ENCODE data around the gene MAU2. TPM values are rescaled to one million over a fixed set of nuclear protein-coding genes. Genes with fewer than 3 reads are reported as not detected.

The MAU2 gene
- total and polyA plus RNA-seq, 10 of the 15 experiments (the other 5 are each of a cell fraction or from before 2014, with no cell fraction given), result 1.8 to 47.2 (median 22.1) TPM

GRCh38 chr19:19407633-19407930 is 87.0 kb downstream of the MAU2 start (continued):
- TF ChIP-seq, protein P1, sequence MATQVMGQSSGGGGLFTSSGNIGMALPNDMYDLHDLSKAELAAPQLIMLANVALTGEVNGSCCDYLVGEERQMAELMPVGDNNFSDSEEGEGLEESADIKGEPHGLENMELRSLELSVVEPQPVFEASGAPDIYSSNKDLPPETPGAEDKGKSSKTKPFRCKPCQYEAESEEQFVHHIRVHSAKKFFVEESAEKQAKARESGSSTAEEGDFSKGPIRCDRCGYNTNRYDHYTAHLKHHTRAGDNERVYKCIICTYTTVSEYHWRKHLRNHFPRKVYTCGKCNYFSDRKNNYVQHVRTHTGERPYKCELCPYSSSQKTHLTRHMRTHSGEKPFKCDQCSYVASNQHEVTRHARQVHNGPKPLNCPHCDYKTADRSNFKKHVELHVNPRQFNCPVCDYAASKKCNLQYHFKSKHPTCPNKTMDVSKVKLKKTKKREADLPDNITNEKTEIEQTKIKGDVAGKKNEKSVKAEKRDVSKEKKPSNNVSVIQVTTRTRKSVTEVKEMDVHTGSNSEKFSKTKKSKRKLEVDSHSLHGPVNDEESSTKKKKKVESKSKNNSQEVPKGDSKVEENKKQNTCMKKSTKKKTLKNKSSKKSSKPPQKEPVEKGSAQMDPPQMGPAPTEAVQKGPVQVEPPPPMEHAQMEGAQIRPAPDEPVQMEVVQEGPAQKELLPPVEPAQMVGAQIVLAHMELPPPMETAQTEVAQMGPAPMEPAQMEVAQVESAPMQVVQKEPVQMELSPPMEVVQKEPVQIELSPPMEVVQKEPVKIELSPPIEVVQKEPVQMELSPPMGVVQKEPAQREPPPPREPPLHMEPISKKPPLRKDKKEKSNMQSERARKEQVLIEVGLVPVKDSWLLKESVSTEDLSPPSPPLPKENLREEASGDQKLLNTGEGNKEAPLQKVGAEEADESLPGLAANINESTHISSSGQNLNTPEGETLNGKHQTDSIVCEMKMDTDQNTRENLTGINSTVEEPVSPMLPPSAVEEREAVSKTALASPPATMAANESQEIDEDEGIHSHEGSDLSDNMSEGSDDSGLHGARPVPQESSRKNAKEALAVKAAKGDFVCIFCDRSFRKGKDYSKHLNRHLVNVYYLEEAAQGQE (IDR thresholded peaks at IDR 0.05; ENCODE audit: low read depth, low read length), result no peak
- TF ChIP-seq LARP7 (IDR thresholded peaks at IDR 0.05) (no peak), SUZ12 (IDR thresholded peaks at IDR 0.05; ENCODE audit: unreplicated experiment) (no peak), GATAD2B (conservative IDR thresholded peaks at IDR 0.05; ENCODE audit: low read depth) (no peak), SPI1 (IDR thresholded peaks at IDR 0.05; ENCODE audit: borderline replicate concordance, insufficient read depth, low read depth, low read length) (peak; percentile 48; the same call in 1 of the 2 replicates)

Other genes starting within 250 kb of the MAU2 start
Only the 7 nearest of the 13 such genes appear.
- 31.1 and 33.5 TPM in 2 replicates for gene BORCS8, start 128.7 kb upstream of the MAU2 start, total RNA-seq (2014; rRNA removed)
- 14.9 TPM in 2 replicates for gene BORCS8, start 128.7 kb upstream of the MAU2 start, total RNA-seq (2014; rRNA removed; fragmentation: Illumina TruSeq; extraction: Trizol)
- gene BORCS8, start 128.7 kb upstream of the MAU2 start, total RNA-seq (2021), result 25.8 and 27.1 TPM in 2 replicates
- 5.3 and 13.7 TPM in 2 replicates for gene BORCS8, start 128.7 kb upstream of the MAU2 start, polyA plus RNA-seq (2011; rRNA removed)
- gene BORCS8, start 128.7 kb upstream of the MAU2 start, polyA plus RNA-seq (2014; fragmentation: Illumina TruSeq; extraction: Trizol), result 8.6 and 19.6 TPM in 2 replicates
- gene BORCS8, start 128.7 kb upstream of the MAU2 start, polyA plus RNA-seq (2014; fragmentation: Nextera tagmentation; extraction: Ambion mirVana), result 1 to 10 TPM; 3.7 to 6.0 TPM
- 30.8 and 31.5 TPM in 2 replicates for gene BORCS8, start 128.7 kb upstream of the MAU2 start, polyA plus RNA-seq (2014; rRNA removed)
- gene BORCS8, start 128.7 kb upstream of the MAU2 start, polyA plus RNA-seq (2016; fragmentation: Nextera tagmentation; extraction: Ambion mirVana), result 10 to 100 TPM; 39.0 to 40.3 TPM
- 98.3 and 125 TPM in 2 replicates for gene RFXANK, start 128.6 kb upstream of the MAU2 start, total RNA-seq (2014; rRNA removed)
- gene RFXANK, start 128.6 kb upstream of the MAU2 start, total RNA-seq (2014; rRNA removed; fragmentation: Illumina TruSeq; extraction: Trizol), result 81.0 and 88.1 TPM in 2 replicates
- gene RFXANK, start 128.6 kb upstream of the MAU2 start, total RNA-seq (2021), result 113 and 118 TPM in 2 replicates
- gene RFXANK, start 128.6 kb upstream of the MAU2 start, polyA plus RNA-seq (2011; rRNA removed), result 35.0 and 73.8 TPM in 2 replicates
- 40.2 and 89.4 TPM in 2 replicates for gene RFXANK, start 128.6 kb upstream of the MAU2 start, polyA plus RNA-seq (2014; fragmentation: Illumina TruSeq; extraction: Trizol)
- 10 to 100 TPM; 70.8 TPM for gene RFXANK, start 128.6 kb upstream of the MAU2 start, polyA plus RNA-seq (2014; fragmentation: Nextera tagmentation; extraction: Ambion mirVana)
- 102 and 126 TPM in 2 replicates for gene RFXANK, start 128.6 kb upstream of the MAU2 start, polyA plus RNA-seq (2014; rRNA removed)
- gene RFXANK, start 128.6 kb upstream of the MAU2 start, polyA plus RNA-seq (2016; fragmentation: Nextera tagmentation; extraction: Ambion mirVana), result 100 to 1,000 TPM; 108 to 119 TPM
- gene NR2C2AP, start 117.4 kb upstream of the MAU2 start, total RNA-seq (2014; rRNA removed), result 22.4 and 23.9 TPM in 2 replicates
- gene NR2C2AP, start 117.4 kb upstream of the MAU2 start, total RNA-seq (2014; rRNA removed; fragmentation: Illumina TruSeq; extraction: Trizol), result 19.7 and 22.5 TPM in 2 replicates
- gene NR2C2AP, start 117.4 kb upstream of the MAU2 start, total RNA-seq (2021), result 27.8 and 28.5 TPM in 2 replicates
- gene NR2C2AP, start 117.4 kb upstream of the MAU2 start, polyA plus RNA-seq (2011; rRNA removed), result 13.0 and 22.0 TPM in 2 replicates
- 13.6 and 21.5 TPM in 2 replicates for gene NR2C2AP, start 117.4 kb upstream of the MAU2 start, polyA plus RNA-seq (2014; fragmentation: Illumina TruSeq; extraction: Trizol)
- 10 to 100 TPM; 43.3 to 44.8 TPM for gene NR2C2AP, start 117.4 kb upstream of the MAU2 start, polyA plus RNA-seq (2014; fragmentation: Nextera tagmentation; extraction: Ambion mirVana)
- gene NR2C2AP, start 117.4 kb upstream of the MAU2 start, polyA plus RNA-seq (2014; rRNA removed), result 31.0 and 33.7 TPM in 2 replicates
- 10 to 100 TPM; 28.4 to 29.0 TPM for gene NR2C2AP, start 117.4 kb upstream of the MAU2 start, polyA plus RNA-seq (2016; fragmentation: Nextera tagmentation; extraction: Ambion mirVana)
- 0.11 and 0.34 TPM in 2 replicates for gene NCAN, start 108.9 kb upstream of the MAU2 start, total RNA-seq (2014; rRNA removed)
- gene NCAN, start 108.9 kb upstream of the MAU2 start, total RNA-seq (2014; rRNA removed; fragmentation: Illumina TruSeq; extraction: Trizol), result 0.09 and 0.14 TPM in 2 replicates
- gene NCAN, start 108.9 kb upstream of the MAU2 start, total RNA-seq (2021), result 0.10 and 0.16 TPM in 2 replicates
- 0.12 and 0.13 TPM in 2 replicates for gene NCAN, start 108.9 kb upstream of the MAU2 start, polyA plus RNA-seq (2011; rRNA removed)
- gene NCAN, start 108.9 kb upstream of the MAU2 start, polyA plus RNA-seq (2014; fragmentation: Illumina TruSeq; extraction: Trizol), result 0.26 TPM in 1 of 2 replicates, not detected in the other
- under 1 TPM in 1 of 2 experiments, not detected in 1; 0.02 TPM for gene NCAN, start 108.9 kb upstream of the MAU2 start, polyA plus RNA-seq (2014; fragmentation: Nextera tagmentation; extraction: Ambion mirVana)
- gene NCAN, start 108.9 kb upstream of the MAU2 start, polyA plus RNA-seq (2014; rRNA removed), result 0.19 and 0.51 TPM in 2 replicates
- gene NCAN, start 108.9 kb upstream of the MAU2 start, polyA plus RNA-seq (2016; fragmentation: Nextera tagmentation; extraction: Ambion mirVana), result under 1 TPM; 0.12 to 0.20 TPM
- 0.34 TPM in 1 of 2 replicates, not detected in the other for gene TM6SF2, start 47.5 kb upstream of the MAU2 start, total RNA-seq (2014; rRNA removed)
- gene TM6SF2, start 47.5 kb upstream of the MAU2 start, total RNA-seq (2014; rRNA removed; fragmentation: Illumina TruSeq; extraction: Trizol), result not detected in 2 replicates
- gene TM6SF2, start 47.5 kb upstream of the MAU2 start, total RNA-seq (2021), result not detected in 2 replicates
- not detected in 2 replicates for gene TM6SF2, start 47.5 kb upstream of the MAU2 start, polyA plus RNA-seq (2011; rRNA removed)
- not detected in 2 replicates for gene TM6SF2, start 47.5 kb upstream of the MAU2 start, polyA plus RNA-seq (2014; fragmentation: Illumina TruSeq; extraction: Trizol)
- gene TM6SF2, start 47.5 kb upstream of the MAU2 start, polyA plus RNA-seq (2014; fragmentation: Nextera tagmentation; extraction: Ambion mirVana), result not detected
- not detected in 2 replicates for gene TM6SF2, start 47.5 kb upstream of the MAU2 start, polyA plus RNA-seq (2014; rRNA removed)
- gene TM6SF2, start 47.5 kb upstream of the MAU2 start, polyA plus RNA-seq (2016; fragmentation: Nextera tagmentation; extraction: Ambion mirVana), result not detected
- gene SUGP1, start 320 bp upstream of the MAU2 start, total RNA-seq (2014; rRNA removed), result 28.5 and 38.4 TPM in 2 replicates
- gene SUGP1, start 320 bp upstream of the MAU2 start, total RNA-seq (2014; rRNA removed; fragmentation: Illumina TruSeq; extraction: Trizol), result 27.9 and 28.8 TPM in 2 replicates
- gene SUGP1, start 320 bp upstream of the MAU2 start, total RNA-seq (2021), result 53.9 and 62.4 TPM in 2 replicates
- gene SUGP1, start 320 bp upstream of the MAU2 start, polyA plus RNA-seq (2011; rRNA removed), result 28.4 and 38.4 TPM in 2 replicates
- 19.8 and 37.7 TPM in 2 replicates for gene SUGP1, start 320 bp upstream of the MAU2 start, polyA plus RNA-seq (2014; fragmentation: Illumina TruSeq; extraction: Trizol)
- 1 to 10 TPM; 1.6 to 3.6 TPM for gene SUGP1, start 320 bp upstream of the MAU2 start, polyA plus RNA-seq (2014; fragmentation: Nextera tagmentation; extraction: Ambion mirVana)
- gene SUGP1, start 320 bp upstream of the MAU2 start, polyA plus RNA-seq (2014; rRNA removed), result 51.4 and 55.6 TPM in 2 replicates
- 10 to 100 TPM; 64.8 to 70.2 TPM for gene SUGP1, start 320 bp upstream of the MAU2 start, polyA plus RNA-seq (2016; fragmentation: Nextera tagmentation; extraction: Ambion mirVana)
- gene GATAD2A, start 84.8 kb downstream of the MAU2 start, total RNA-seq (2014; rRNA removed), result 47.1 and 61.8 TPM in 2 replicates
- gene GATAD2A, start 84.8 kb downstream of the MAU2 start, total RNA-seq (2014; rRNA removed; fragmentation: Illumina TruSeq; extraction: Trizol), result 27.4 and 38.4 TPM in 2 replicates
- gene GATAD2A, start 84.8 kb downstream of the MAU2 start, total RNA-seq (2021), result 161 and 173 TPM in 2 replicates
- gene GATAD2A, start 84.8 kb downstream of the MAU2 start, polyA plus RNA-seq (2011; rRNA removed), result 16.9 and 20.1 TPM in 2 replicates
- 8.6 and 28.0 TPM in 2 replicates for gene GATAD2A, start 84.8 kb downstream of the MAU2 start, polyA plus RNA-seq (2014; fragmentation: Illumina TruSeq; extraction: Trizol)
- 1 to 10 TPM; 2.6 to 2.7 TPM for gene GATAD2A, start 84.8 kb downstream of the MAU2 start, polyA plus RNA-seq (2014; fragmentation: Nextera tagmentation; extraction: Ambion mirVana)
- 60.3 and 70.8 TPM in 2 replicates for gene GATAD2A, start 84.8 kb downstream of the MAU2 start, polyA plus RNA-seq (2014; rRNA removed)
- 10 to 100 TPM; 31.4 to 32.7 TPM for gene GATAD2A, start 84.8 kb downstream of the MAU2 start, polyA plus RNA-seq (2016; fragmentation: Nextera tagmentation; extraction: Ambion mirVana)